Measurements from ENCODE around the gene NMBR. TPM values are rescaled to one million over a fixed set of nuclear protein-coding genes. Genes with fewer than 3 reads are reported as not detected.

Gene NMBR
- polyA plus RNA-seq, 1 donor from 2014 or later, result not detected

DNA sequence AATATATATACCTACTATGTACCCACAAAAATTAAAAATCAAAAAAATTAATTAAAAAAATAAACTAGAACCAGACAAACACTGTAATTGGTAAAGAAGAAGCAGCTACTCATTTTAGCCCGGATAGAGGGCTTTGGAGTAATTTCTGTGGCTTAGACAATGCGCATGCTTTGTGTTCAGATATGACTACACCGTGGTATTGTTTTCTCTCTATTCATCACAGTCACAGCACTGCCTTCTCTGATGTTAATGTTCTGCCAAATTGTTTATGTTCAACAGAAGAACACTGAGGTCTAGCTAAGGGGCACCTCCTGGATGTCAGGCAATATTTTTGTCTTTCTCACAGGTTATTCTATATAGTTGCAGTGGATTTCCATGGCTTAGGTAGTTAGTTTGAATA lies 91.7 kb downstream of the NMBR start:
- Histone ChIP-seq H3K36me3 (ENCODE audit: insufficient read depth, low read length) (no peaks in the 10 kb centered on the region), H2AFZ (ENCODE audit: low read depth, low read length) (no peak overlapping the region), H3K27me3 (ENCODE audit: insufficient read depth, low read depth, low read length) (no peaks in the 10 kb centered on the region), H3K79me2 (replicated peaks; ENCODE audit: insufficient read depth, low read length) (no peaks in the 10 kb centered on the region), H4K20me1 (ENCODE audit: insufficient read depth) (no peaks in the 10 kb centered on the region), H3K9me2 (ENCODE audit: insufficient read depth, low read length) (no peaks in the 10 kb centered on the region), H3K9ac (ENCODE audit: low read length) (no peak overlapping the region), H3K4me2 (ENCODE audit: low read length) (no peak overlapping the region), H3K4me3 (ENCODE audit: low read length) (no peak overlapping the region), H3K27ac (ENCODE audit: low read length) (no peak overlapping the region), H3F3A (ENCODE audit: insufficient read depth, low read length, poor library complexity, severe bottlenecking) (no peaks in the 10 kb centered on the region), H3K9me3 (ENCODE audit: low read length) (no peaks in the 10 kb centered on the region)
- TF ChIP-seq EZH2 (IDR thresholded peaks at IDR 0.05; ENCODE audit: borderline replicate concordance, insufficient read depth, low read length, poor library complexity, severe bottlenecking) (no peak), RAD21 (conservative IDR thresholded peaks at IDR 0.05) (no peak)

GRCh38 chr6:142051404-142051803 lies 95.5 kb downstream of the NMBR start:
- H3K4me2 ChIP-seq (ENCODE audit: low read length), result no peak overlapping the region
- no peak overlapping the region for H3K27ac ChIP-seq (ENCODE audit: low read length)
- TF ChIP-seq, protein P1, sequence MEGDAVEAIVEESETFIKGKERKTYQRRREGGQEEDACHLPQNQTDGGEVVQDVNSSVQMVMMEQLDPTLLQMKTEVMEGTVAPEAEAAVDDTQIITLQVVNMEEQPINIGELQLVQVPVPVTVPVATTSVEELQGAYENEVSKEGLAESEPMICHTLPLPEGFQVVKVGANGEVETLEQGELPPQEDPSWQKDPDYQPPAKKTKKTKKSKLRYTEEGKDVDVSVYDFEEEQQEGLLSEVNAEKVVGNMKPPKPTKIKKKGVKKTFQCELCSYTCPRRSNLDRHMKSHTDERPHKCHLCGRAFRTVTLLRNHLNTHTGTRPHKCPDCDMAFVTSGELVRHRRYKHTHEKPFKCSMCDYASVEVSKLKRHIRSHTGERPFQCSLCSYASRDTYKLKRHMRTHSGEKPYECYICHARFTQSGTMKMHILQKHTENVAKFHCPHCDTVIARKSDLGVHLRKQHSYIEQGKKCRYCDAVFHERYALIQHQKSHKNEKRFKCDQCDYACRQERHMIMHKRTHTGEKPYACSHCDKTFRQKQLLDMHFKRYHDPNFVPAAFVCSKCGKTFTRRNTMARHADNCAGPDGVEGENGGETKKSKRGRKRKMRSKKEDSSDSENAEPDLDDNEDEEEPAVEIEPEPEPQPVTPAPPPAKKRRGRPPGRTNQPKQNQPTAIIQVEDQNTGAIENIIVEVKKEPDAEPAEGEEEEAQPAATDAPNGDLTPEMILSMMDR (IDR thresholded peaks at IDR 0.05; ENCODE audit: poor library complexity, severe bottlenecking), result no peak
- TF ChIP-seq EP300 (conservative IDR thresholded peaks at IDR 0.05; ENCODE audit: poor library complexity, severe bottlenecking) (no peak), RAD21 (conservative IDR thresholded peaks at IDR 0.05) (no peak), MXI1 (conservative IDR thresholded peaks at IDR 0.05; ENCODE audit: poor library complexity, severe bottlenecking) (no peak), EZH2 (IDR thresholded peaks at IDR 0.05; ENCODE audit: borderline replicate concordance, insufficient read depth, low read length, poor library complexity, severe bottlenecking) (no peak), POLR2AphosphoS5 (IDR thresholded peaks at IDR 0.05) (no peak), SMC3 (conservative IDR thresholded peaks at IDR 0.05; ENCODE audit: poor library complexity) (no peak), TAF1 (IDR thresholded peaks at IDR 0.05; ENCODE audit: low read depth) (no peak)
- TF ChIP-seq, protein P2, sequence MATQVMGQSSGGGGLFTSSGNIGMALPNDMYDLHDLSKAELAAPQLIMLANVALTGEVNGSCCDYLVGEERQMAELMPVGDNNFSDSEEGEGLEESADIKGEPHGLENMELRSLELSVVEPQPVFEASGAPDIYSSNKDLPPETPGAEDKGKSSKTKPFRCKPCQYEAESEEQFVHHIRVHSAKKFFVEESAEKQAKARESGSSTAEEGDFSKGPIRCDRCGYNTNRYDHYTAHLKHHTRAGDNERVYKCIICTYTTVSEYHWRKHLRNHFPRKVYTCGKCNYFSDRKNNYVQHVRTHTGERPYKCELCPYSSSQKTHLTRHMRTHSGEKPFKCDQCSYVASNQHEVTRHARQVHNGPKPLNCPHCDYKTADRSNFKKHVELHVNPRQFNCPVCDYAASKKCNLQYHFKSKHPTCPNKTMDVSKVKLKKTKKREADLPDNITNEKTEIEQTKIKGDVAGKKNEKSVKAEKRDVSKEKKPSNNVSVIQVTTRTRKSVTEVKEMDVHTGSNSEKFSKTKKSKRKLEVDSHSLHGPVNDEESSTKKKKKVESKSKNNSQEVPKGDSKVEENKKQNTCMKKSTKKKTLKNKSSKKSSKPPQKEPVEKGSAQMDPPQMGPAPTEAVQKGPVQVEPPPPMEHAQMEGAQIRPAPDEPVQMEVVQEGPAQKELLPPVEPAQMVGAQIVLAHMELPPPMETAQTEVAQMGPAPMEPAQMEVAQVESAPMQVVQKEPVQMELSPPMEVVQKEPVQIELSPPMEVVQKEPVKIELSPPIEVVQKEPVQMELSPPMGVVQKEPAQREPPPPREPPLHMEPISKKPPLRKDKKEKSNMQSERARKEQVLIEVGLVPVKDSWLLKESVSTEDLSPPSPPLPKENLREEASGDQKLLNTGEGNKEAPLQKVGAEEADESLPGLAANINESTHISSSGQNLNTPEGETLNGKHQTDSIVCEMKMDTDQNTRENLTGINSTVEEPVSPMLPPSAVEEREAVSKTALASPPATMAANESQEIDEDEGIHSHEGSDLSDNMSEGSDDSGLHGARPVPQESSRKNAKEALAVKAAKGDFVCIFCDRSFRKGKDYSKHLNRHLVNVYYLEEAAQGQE (IDR thresholded peaks at IDR 0.05; ENCODE audit: borderline replicate concordance), result no peak
- H3K9me3 ChIP-seq (ENCODE audit: low read length), result no peaks in the 10 kb centered on the region
- H3K27me3 ChIP-seq (ENCODE audit: insufficient read depth, low read depth, low read length), result no peaks in the 10 kb centered on the region
- H3K4me3 ChIP-seq (ENCODE audit: low read length), result no peak overlapping the region
- no peaks in the 10 kb centered on the region for H3K79me2 ChIP-seq (replicated peaks; ENCODE audit: insufficient read depth, low read length)
- H3K9me2 ChIP-seq (ENCODE audit: insufficient read depth, low read length), result no peaks in the 10 kb centered on the region
- no peaks in the 10 kb centered on the region for H3K36me3 ChIP-seq (ENCODE audit: insufficient read depth, low read length)
- no peaks in the 10 kb centered on the region for H4K20me1 ChIP-seq (ENCODE audit: insufficient read depth)
- H3F3A ChIP-seq (ENCODE audit: insufficient read depth, low read length, poor library complexity, severe bottlenecking), result no peaks in the 10 kb centered on the region
- H2AFZ ChIP-seq (ENCODE audit: low read depth, low read length), result no peak overlapping the region
- H3K9ac ChIP-seq (ENCODE audit: low read length), result no peak overlapping the region

GRCh38 chr6:142048593-142048980 lies 98.3 kb downstream of the NMBR start:
- Histone ChIP-seq H3K79me2 (replicated peaks; ENCODE audit: insufficient read depth, low read length) (no peaks in the 10 kb centered on the region), H3F3A (ENCODE audit: insufficient read depth, low read length, poor library complexity, severe bottlenecking) (no peaks in the 10 kb centered on the region), H3K9ac (ENCODE audit: low read length) (no peak overlapping the region), H3K27ac (ENCODE audit: low read length) (no peak overlapping the region), H3K27me3 (ENCODE audit: insufficient read depth, low read depth, low read length) (no peaks in the 10 kb centered on the region), H3K4me2 (ENCODE audit: low read length) (no peak overlapping the region), H4K20me1 (ENCODE audit: insufficient read depth) (no peaks in the 10 kb centered on the region), H3K9me2 (ENCODE audit: insufficient read depth, low read length) (no peaks in the 10 kb centered on the region), H3K9me3 (ENCODE audit: low read length) (no peaks in the 10 kb centered on the region), H2AFZ (ENCODE audit: low read depth, low read length) (no peak overlapping the region), H3K4me3 (ENCODE audit: low read length) (no peak overlapping the region), H3K36me3 (ENCODE audit: insufficient read depth, low read length) (no peaks in the 10 kb centered on the region)
- TF ChIP-seq POLR2AphosphoS5 (IDR thresholded peaks at IDR 0.05) (no peak), SMC3 (conservative IDR thresholded peaks at IDR 0.05; ENCODE audit: poor library complexity) (no peak), TAF1 (IDR thresholded peaks at IDR 0.05; ENCODE audit: low read depth) (no peak)
- TF ChIP-seq, protein P1 (IDR thresholded peaks at IDR 0.05; ENCODE audit: poor library complexity, severe bottlenecking), result no peak

Measured in neural cell (in vitro differentiated cells).